Stimulated activated naive CD8-positive, alpha-beta T cell treated with anti-CD3 and anti-CD28 coated beads, Interleukin-15, Interleukin-2, amounts not matched to agents 100 ng/mL and 50 ng/mL, for 24 hours (primary cell): ENCODE data around the gene ADTRP.

Experiments used
- H3K27ac Mint-ChIP-seq: one replicate; pipeline ENCODE4 v1.8.0; 2021; ENCODE audit warnings: mild to moderate bottlenecking, mixed read lengths
- H3K27me3 Mint-ChIP-seq: one replicate; pipeline ENCODE4 v1.8.0; 2021; ENCODE audit warnings: mixed read lengths
- H3K36me3 Mint-ChIP-seq: one replicate; pipeline ENCODE4 v1.8.0; 2021; ENCODE audit warnings: low read depth, mixed read lengths
- H3K4me1 Mint-ChIP-seq: one replicate; pipeline ENCODE4 v1.8.0; 2021; ENCODE audit warnings: low read depth, mixed read lengths
- H3K4me3 Mint-ChIP-seq: one replicate; pipeline ENCODE4 v1.8.0; 2021; ENCODE audit warnings: mild to moderate bottlenecking, mixed read lengths
- H3K9me3 Mint-ChIP-seq: one replicate; pipeline ENCODE4 v1.8.0; 2021; ENCODE audit warnings: mixed read lengths

The ADTRP gene

DNA sequence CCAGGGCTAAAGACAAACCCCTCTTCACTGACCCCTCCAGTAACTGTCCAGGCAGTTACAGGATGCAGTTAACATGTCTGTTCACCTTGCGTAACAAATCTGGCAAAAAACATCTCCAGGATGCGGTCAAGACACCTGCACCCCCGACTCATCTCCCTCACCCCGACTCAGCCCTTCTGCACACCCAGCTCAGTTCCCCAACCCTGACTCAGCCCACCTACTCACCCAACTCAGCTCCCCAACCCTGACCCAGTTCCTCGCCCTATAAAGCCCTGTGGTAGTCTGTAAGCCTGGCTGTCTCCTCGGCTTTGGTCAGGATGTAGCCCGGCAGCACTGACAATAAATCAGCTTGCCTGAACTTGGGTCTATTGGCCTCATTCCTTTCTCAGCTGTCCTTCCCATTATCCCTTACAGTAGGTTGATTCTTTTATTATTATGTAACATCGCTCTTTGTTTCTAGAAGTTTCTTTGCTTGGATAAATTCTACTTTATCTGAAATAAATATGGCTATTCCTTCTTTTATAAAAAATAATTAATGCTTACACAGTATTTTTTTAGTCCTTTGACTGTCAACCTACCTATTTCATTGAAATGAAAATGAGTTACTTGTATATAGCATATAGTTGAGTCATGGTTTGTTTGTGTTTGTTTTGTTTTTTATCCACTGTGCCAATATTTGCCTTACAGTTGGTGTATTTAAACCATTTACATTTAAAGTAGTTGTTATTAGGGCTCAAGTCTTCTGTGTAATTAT lies 12.9 kb upstream of the ADTRP start:
- no peaks in the 10 kb centered on the region for H3K27me3 Mint-ChIP-seq
- peaks cover 9% of the 10 kb centered on the region for H3K36me3 Mint-ChIP-seq
- no peak overlapping the region for H3K27ac Mint-ChIP-seq
- H3K4me3 Mint-ChIP-seq: no peak overlapping the region
- no peaks in the 10 kb centered on the region for H3K4me1 Mint-ChIP-seq
- peaks cover 14% of the 10 kb centered on the region for H3K9me3 Mint-ChIP-seq

DNA sequence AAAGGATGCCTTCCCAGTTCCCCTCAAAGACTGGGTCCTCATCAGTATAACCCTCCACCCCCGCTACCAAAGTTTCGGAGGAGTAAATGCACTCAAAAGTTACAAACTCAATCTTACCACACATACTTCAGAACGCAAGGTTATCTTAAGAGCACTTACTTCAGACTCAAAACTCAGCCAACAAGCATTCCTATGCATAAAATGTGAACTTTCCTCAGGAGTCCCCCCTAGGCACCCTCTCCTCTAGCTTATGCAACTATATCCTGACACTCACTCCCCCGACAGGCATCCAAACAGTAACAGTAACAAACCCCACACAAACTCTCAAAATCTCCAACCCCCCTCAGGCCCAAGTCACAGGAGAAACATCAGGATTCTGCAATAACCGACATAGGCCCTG lies 11.1 kb upstream of the ADTRP start:
- no peak overlapping the region for H3K4me3 Mint-ChIP-seq
- H3K4me1 Mint-ChIP-seq: peaks cover 8% of the 10 kb centered on the region
- H3K36me3 Mint-ChIP-seq: peaks cover 9% of the 10 kb centered on the region
- H3K9me3 Mint-ChIP-seq: peaks cover 8% of the 10 kb centered on the region
- no peaks in the 10 kb centered on the region for H3K27me3 Mint-ChIP-seq
- H3K27ac Mint-ChIP-seq: no peak overlapping the region

DNA sequence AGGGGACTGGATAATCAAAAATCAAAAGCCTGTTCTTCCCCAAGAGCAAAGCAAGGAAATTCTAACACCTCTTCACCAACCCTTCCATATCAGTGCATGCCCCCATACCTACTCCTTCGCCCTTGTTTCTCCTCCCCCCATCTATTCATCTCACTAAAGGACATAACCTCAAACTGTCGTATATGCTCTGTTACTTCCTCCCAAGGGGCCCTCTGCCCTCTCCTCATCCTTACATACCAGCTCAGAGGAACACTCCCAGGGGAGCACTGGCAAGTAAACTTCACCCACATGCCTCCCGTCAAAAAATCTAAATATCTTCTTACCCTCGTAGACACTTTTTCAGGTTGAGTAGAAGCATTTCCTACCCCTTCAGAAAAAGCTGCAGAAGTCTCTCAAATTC lies 9.4 kb upstream of the ADTRP start:
- Mint-ChIP-seq H3K27me3 (no peaks in the 10 kb centered on the region), H3K4me3 (no peak overlapping the region), H3K36me3 (peaks cover 5% of the 10 kb centered on the region), H3K9me3 (peaks cover 12% of the 10 kb centered on the region), H3K27ac (no peak overlapping the region), H3K4me1 (peaks cover 8% of the 10 kb centered on the region)

DNA sequence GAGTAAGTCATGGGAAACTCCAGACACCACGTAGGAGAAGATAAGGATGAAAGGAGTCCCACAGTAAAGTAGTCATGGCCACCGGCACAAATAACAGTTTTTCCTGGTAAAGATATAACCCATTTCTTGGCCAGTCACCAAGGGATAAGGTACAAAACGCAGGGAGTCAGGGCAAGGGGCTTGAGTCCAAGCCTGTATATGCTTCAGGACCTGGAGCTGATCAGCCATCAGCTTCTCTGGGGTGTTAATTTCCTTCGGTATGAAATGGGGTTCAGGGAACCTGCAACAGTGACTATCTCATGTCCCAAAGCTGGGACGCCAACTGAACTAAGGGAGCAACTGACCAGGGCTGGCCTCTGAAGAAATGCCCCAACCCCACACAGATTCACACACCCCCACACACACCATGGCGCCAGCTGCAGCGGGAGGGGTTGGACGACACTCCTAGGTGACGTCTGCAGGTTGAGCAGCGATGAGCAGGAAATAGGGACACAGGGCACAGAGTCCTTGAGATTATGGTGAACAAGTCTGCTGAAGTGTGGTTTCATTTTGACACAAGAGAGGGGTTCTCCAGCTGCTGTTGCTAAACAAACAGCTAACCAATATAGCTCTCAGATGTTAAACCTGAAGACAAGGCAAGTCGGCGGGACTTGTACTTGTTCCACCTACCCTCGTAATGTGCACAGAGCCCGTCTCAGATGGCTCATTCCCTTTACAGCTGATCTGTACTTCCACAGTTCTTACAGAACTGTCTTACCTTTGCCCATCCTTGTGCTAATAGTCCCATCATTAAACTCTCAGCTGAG lies 7.4 kb upstream of the ADTRP start:
- no peaks in the 10 kb centered on the region for H3K36me3 Mint-ChIP-seq
- H3K4me3 Mint-ChIP-seq: peak overlapping the region; percentile 14
- peaks cover 10% of the 10 kb centered on the region for H3K9me3 Mint-ChIP-seq
- H3K4me1 Mint-ChIP-seq: peaks cover 8% of the 10 kb centered on the region
- no peaks in the 10 kb centered on the region for H3K27me3 Mint-ChIP-seq
- H3K27ac Mint-ChIP-seq: no peak overlapping the region

DNA sequence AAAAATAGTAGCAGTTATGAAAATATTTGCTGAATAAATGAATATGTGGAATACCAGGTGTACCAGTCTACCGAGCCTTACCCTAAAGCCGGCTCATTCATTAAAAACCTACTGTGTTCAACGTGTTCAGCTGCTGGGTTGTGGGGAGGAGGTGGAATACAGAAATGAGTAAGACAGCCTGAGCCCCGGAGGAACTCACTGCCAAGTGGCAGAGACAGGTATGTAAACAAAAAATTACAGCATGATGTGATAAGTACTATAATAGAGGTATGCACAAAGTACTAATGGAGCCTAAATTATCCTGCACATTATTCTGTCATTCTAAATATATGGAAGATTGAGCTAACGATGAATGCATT lies 6.8 kb upstream of the ADTRP start:
- no peak overlapping the region for H3K27ac Mint-ChIP-seq
- peaks cover 8% of the 10 kb centered on the region for H3K4me1 Mint-ChIP-seq
- H3K9me3 Mint-ChIP-seq: peaks cover 10% of the 10 kb centered on the region
- peak overlapping the region; percentile 14 for H3K4me3 Mint-ChIP-seq
- H3K27me3 Mint-ChIP-seq: no peaks in the 10 kb centered on the region
- H3K36me3 Mint-ChIP-seq: no peaks in the 10 kb centered on the region

DNA sequence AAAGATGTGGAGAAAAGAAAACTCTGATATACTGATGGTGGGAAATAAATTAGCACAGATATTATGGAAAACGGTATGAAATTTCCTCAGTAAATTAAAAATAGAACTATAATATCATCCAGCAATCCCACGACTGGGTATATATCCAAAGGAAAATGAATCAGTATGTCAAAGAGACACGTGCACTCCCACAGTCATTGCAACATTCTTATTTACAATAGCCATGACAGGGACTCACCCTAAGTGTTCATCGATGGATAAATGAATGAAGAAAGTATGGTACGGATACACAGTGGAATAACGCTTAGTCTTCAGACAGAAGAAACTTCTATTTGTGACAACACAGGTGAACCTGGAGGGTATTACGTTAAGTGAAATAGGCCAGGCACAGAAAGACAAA lies 5.7 kb upstream of the ADTRP start:
- Mint-ChIP-seq H3K27ac (no peak overlapping the region), H3K36me3 (no peaks in the 10 kb centered on the region), H3K9me3 (peaks cover 10% of the 10 kb centered on the region), H3K27me3 (no peaks in the 10 kb centered on the region), H3K4me3 (no peak overlapping the region), H3K4me1 (peaks cover 8% of the 10 kb centered on the region)

DNA sequence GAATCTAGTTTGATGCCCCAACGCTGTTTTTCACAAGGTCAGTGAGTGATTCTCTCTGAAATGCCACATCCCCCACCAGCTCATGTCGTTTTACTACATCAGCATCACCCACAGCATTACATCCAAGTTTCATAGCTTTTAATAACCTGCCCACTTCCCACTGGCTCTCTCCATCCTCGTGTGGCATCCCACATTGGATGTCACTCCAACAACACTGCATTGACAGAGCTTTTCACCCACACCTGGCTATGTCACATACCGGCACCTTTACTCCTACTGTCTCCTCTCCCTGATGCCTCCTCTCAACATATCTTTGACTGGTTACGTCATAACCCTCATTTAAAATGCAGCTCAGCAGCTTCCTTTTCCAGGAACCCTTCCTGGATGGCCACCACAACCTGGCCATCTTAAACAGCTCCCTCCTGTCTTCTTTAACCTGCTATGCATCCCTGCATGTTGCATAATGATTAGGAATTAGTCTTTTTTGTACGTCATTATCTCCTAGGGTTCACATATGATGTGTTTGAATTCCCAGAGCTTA lies 5.0 kb upstream of the ADTRP start:
- Mint-ChIP-seq H3K4me1 (peaks cover 8% of the 10 kb centered on the region), H3K36me3 (no peaks in the 10 kb centered on the region), H3K4me3 (no peak overlapping the region), H3K27ac (no peak overlapping the region), H3K9me3 (peaks cover 10% of the 10 kb centered on the region), H3K27me3 (no peaks in the 10 kb centered on the region)

DNA sequence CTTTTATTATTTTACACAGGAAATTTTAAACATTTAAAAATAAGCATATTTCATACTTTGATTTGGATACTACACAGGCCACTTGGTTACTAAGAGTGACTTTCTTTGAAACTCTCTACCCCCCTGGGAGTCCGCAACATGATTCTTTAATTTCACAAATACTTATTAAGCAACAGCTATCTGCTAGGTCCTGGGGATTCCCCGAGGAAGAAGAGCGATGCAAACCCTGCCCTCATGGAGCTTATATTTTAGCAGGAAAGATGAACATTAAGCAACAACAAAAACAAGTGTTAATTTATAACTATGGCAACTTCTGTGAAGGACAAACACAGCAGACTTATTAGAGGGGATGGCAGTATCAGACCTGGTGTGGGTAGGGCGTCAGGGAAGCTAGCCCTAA lies 3.9 kb upstream of the ADTRP start:
- Mint-ChIP-seq H3K4me1 (peaks cover 8% of the 10 kb centered on the region), H3K36me3 (no peaks in the 10 kb centered on the region), H3K9me3 (peaks cover 10% of the 10 kb centered on the region), H3K4me3 (no peak overlapping the region), H3K27ac (no peak overlapping the region), H3K27me3 (no peaks in the 10 kb centered on the region)

DNA sequence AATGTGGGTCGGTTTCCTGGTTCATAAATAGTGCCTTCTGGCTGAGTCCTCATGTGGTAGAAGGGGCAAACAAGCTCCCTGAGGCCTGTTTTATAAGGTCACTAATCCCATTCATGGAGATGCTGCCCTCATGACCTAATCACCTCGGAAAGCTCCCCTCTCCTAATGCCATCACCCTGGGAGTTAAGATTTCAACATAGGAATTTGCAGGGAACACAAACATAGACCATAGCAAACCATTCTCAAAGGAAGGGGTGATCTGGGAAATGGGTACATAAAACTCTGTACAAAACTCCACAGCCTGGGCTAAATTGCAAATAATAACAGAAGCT lies 1.5 kb upstream of the ADTRP start:
- Mint-ChIP-seq H3K9me3 (peaks cover 10% of the 10 kb centered on the region), H3K27ac (no peak overlapping the region), H3K27me3 (no peaks in the 10 kb centered on the region), H3K4me1 (no peaks in the 10 kb centered on the region), H3K36me3 (no peaks in the 10 kb centered on the region), H3K4me3 (no peak overlapping the region)

DNA sequence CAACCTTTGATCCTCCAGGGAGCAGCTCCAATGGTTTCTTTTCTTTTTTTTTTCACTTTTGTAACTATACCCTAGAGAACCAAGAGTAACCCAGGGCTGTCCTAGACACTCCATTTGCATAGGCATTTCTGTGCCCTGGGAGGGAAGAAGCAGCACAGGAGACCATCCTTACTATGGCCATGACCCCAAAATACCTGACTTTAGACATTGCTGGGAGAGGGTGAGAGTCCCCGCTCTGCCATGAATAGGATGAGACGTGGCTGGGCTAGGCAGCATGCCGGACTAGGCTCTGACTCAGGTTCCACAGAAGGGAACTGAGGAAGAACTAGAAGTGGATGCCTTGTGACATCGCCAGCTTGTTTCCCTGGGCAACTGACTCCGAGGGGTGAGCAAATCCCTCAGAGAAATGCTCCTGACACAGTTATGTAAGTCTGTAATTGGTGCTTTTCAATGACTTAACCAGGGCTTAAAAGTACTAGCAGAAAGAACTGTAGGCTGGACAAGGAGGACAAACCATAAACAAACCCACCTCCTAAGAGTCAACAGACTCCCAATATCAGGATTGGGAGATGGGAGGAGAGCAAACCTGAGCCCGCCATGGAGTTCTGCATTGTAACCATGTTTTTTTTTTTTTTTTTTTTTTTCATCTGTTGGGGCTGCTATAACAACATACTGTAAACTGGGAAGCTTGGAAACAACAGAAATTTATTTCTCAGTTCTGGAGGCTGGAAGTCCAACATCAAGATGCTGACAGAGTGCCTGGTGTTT lies 910 bp upstream of the ADTRP start:
- H3K4me1 Mint-ChIP-seq: no peaks in the 10 kb centered on the region
- H3K27ac Mint-ChIP-seq: no peak overlapping the region
- H3K4me3 Mint-ChIP-seq: no peak overlapping the region

DNA sequence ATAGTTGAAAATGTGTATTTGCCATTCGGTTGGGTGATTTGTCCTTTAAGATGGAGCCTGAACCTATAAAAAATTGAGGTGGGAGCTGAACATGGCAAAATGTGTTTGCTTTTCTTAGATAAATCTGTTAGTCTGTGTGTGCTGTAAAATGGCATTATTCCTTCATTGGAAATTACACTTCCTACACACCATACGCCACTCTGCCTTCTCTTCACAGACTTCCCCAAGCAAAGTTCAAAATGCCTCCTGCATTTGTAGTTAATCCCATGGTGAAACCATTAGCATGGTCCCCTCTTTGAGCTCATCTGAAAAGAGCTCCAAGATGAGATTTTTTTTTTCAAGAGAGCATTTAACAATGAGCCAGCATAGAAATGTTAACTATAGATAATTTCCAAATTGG lies 567 bp downstream of the ADTRP start:
- H3K27me3 Mint-ChIP-seq: no peaks in the 10 kb centered on the region
- H3K27ac Mint-ChIP-seq: peak overlapping the region; percentile 34
- no peak overlapping the region for H3K4me3 Mint-ChIP-seq
- H3K36me3 Mint-ChIP-seq: no peaks in the 10 kb centered on the region
- peaks cover under 1% of the 10 kb centered on the region for H3K4me1 Mint-ChIP-seq
- H3K9me3 Mint-ChIP-seq: peaks cover 3% of the 10 kb centered on the region

More for the DNA sequence above, 910 bp upstream of the ADTRP start:
- peaks cover 10% of the 10 kb centered on the region for H3K9me3 Mint-ChIP-seq
- no peaks in the 10 kb centered on the region for H3K36me3 Mint-ChIP-seq
- no peaks in the 10 kb centered on the region for H3K27me3 Mint-ChIP-seq

DNA sequence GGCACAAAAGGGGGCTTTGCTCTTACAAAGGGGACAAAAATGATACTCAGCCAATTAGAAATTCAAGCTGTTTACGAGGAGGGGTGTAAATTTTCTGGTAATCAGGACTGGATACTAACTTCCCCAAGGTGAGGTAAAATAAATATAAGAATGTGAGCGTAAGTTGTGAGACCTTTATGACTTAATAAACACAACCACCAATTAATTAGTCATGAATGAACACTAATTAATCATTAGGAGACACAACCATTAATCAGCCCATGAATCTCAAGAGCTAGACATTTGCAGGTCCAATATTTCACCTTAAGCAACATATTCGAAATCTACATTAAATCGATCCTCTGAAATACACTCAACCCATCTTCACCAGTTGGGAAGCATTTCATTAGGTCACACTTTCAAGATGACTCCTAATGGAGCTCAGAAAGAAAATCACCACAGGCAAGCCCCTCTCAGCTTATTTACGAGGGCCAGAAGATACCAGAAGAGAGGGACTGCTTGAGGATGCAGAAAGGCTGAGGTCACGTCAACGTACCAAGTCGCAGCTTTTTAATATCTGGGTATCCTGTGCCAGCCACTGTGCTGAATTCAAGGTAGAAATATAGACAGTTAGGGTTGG lies 2.7 kb downstream of the ADTRP start:
- H3K27me3 Mint-ChIP-seq: no peaks in the 10 kb centered on the region
- H3K4me3 Mint-ChIP-seq: no peak overlapping the region
- H3K36me3 Mint-ChIP-seq: no peaks in the 10 kb centered on the region
- H3K4me1 Mint-ChIP-seq: peaks cover 14% of the 10 kb centered on the region
- H3K27ac Mint-ChIP-seq: no peak overlapping the region
- no peaks in the 10 kb centered on the region for H3K9me3 Mint-ChIP-seq

DNA sequence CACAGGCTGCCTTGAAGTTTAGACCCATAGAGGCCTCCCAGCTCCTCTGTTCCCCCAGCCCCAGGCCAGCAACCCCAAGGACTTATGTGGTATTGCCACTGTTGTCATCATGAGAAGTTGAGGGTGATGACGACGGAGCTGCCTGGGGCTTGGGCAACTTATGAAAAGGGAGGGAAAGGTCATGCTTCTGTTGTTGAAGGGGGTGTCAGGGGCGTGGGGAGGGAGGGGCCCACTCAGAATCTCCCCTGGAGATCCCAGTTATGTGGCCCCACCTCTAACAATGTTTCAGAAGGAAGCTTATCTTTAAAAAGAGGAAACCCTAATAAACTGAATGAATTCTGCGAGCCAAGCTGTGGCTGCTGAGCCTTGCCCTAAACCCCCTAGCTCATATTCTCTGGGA lies 4.2 kb downstream of the ADTRP start:
- Mint-ChIP-seq H3K27ac (no peak overlapping the region), H3K4me3 (no peak overlapping the region), H3K9me3 (no peaks in the 10 kb centered on the region), H3K36me3 (no peaks in the 10 kb centered on the region), H3K4me1 (peaks cover 17% of the 10 kb centered on the region), H3K27me3 (no peaks in the 10 kb centered on the region)

DNA sequence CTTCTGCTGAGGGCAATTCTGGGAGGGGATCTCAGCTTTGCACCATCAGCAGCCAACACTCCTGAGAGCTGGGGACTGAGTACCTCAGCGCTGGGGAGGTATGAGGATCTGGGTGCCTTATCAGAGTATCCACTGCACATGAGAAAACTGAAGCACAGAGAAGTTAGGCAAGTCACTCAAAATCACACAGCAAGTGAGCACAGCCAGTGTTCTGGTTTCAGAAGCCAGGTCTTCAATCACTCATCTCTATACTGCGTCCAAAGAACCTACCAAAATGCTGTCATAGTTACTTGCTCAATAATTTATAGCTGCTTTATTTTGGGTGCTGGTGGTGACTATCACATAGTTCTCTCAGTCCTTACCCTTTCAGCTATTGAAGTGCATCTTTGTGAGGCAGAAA lies 5.0 kb downstream of the ADTRP start:
- Mint-ChIP-seq H3K9me3 (no peaks in the 10 kb centered on the region), H3K4me3 (no peak overlapping the region), H3K27ac (no peak overlapping the region), H3K36me3 (no peaks in the 10 kb centered on the region), H3K4me1 (peaks cover 25% of the 10 kb centered on the region), H3K27me3 (no peaks in the 10 kb centered on the region)

DNA sequence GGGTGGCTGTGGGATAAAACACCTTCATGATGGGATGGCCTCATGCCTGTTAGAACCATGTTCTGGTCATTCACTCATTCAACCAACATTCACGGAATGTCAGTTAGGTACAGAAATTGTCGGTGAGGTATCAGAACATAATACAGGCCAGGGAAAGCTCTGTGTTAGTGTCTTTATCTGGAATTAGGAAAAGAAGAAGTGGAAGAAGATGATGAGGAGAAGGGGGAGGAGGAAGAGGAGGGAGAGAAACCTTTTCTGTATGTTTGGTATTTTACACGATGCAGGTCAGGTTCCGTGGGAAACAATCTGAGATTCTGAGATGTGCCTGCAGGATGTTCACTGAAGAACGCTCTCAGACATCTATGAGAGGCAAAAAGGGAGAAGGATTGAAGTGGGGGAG lies 5.6 kb downstream of the ADTRP start:
- Mint-ChIP-seq H3K4me3 (no peak overlapping the region), H3K27ac (peak overlapping the region; percentile 4), H3K36me3 (no peaks in the 10 kb centered on the region), H3K27me3 (no peaks in the 10 kb centered on the region), H3K9me3 (no peaks in the 10 kb centered on the region), H3K4me1 (peaks cover 31% of the 10 kb centered on the region)
